SU-DHL-6 (cell line): Measurements from ENCODE around the gene ZNF605.
"Not testable (repeated sequence)": the region's sequence is repeated elsewhere in the genome, so short reads cannot be mapped to it uniquely, and the experiment has no call there.

Experiments
- EZH2phosphoT487 ChIP-seq: fragments of 200-600 bp; sonication (generic), shearing (Covaris generic); conservative IDR thresholded peaks from 2 replicates; pipeline ENCODE4 v1.6.1; 2018; ENCODE audit warnings: mild to moderate bottlenecking, antibody characterized with exemption, low read length, moderate library complexity, mixed read lengths
- TF ChIP-seq, protein P1 (sequence below): fragments of 200-600 bp; sonication (generic); IDR thresholded peaks from one replicate; pipeline ENCODE4 v1.5.1; 2017; ENCODE audit warnings: antibody characterized with exemption, mild to moderate bottlenecking, low read length, moderate library complexity; ENCODE audit not compliant: insufficient read depth, poor library complexity, severe bottlenecking

DNA sequence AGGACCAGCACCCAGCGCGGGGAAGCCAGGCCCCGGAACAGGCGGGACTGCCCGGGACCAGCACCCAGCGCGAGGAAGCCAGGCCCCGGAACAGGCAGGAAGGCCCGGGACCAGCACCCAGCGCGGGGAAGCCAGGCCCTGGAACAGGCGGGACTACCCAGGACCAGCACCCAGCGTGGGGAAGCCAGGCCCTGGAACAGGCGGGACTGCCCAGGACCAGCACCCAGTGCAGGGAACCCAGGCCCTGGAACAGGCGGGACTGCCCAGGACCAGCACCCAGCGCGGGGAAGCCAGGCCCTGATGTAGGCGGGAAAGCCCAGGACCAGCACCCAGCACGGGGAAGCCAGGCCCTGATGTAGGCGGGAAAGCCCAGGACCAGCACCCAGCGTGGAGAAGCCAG is 81.5 kb downstream of the ZNF605 start:
- TF ChIP-seq, protein P1, sequence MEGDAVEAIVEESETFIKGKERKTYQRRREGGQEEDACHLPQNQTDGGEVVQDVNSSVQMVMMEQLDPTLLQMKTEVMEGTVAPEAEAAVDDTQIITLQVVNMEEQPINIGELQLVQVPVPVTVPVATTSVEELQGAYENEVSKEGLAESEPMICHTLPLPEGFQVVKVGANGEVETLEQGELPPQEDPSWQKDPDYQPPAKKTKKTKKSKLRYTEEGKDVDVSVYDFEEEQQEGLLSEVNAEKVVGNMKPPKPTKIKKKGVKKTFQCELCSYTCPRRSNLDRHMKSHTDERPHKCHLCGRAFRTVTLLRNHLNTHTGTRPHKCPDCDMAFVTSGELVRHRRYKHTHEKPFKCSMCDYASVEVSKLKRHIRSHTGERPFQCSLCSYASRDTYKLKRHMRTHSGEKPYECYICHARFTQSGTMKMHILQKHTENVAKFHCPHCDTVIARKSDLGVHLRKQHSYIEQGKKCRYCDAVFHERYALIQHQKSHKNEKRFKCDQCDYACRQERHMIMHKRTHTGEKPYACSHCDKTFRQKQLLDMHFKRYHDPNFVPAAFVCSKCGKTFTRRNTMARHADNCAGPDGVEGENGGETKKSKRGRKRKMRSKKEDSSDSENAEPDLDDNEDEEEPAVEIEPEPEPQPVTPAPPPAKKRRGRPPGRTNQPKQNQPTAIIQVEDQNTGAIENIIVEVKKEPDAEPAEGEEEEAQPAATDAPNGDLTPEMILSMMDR, result not testable (repeated sequence)
- TF ChIP-seq EZH2phosphoT487, result not testable (repeated sequence)
